Activated T-cell treated with anti-CD3 and anti-CD28 coated beads for 1 hour (primary cell): ENCODE measurements around the gene HSPB7.
"Not testable (repeated sequence)": the region's sequence is repeated elsewhere in the genome, so short reads cannot be mapped to it uniquely, and the experiment has no call there.

Experiments used
- DNase-seq: peaks from one replicate; pipeline ENCODE4 v3.0.0-alpha.2; 2020; ENCODE audit warnings: low read depth

Gene HSPB7

DNA sequence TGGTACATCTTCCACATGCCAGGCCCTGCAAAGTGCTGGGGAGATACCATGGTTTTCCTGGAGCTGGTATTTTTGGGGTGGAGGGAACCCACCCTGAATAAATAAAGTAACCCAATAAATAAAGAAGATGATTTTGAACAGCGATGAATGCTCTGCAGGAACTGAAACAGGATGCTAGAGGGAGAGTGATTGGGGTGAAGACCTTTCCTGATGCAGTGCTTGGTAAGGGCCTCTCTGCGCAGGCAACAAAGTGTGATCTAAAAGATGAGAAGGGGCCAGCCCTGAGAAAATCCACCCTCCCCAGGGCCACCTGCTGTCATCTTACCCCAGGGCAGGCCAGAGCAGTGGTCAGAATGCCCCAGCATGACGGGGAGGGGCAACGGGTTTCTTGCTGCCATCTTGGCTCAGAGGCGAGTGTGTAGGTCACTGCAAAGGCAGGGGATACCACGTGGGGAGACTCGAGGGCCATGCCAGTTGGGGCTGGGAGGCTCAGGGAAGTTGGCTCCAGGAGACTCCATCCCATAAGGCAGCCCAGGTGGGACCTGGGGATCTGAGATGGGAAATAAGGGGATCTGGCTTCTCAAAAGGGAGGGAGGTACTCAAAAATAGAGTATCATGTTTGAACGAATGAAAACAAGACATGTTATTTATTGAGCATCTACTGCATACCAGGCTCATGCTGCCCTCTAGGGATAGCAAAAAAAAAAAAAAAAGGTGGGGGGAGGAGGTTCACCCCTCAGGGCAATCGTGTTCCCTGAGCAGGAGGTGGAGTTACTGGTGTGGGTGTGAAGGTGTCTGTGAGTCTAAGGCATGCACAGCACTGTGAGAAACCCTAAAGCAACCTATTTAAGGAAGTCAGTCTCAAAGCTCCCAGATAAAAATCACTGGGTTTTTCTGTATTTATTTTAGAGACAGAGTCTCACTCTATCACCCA lies 11.0 kb downstream of the HSPB7 start:
- no peak for DNase-seq

DNA sequence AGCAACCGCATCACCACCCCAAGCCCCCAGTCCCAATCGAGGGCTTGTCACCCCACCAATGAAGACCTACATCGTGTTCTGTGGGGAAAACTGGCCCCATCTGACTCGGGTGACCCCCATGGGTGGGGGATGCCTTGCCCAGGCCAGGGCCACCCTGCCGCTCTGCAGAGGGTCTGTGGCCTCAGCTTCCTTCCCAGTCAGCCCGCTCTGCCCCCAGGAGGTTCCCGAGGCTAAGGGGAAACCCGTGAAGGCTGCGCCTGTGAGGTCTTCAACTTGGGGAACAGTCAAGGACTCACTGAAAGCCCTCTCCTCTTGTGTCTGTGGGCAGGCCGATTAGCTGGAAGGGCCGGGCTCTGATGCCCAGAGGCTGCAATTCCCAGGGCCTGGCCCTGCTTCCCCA lies 11.8 kb downstream of the HSPB7 start:
- DNase-seq: no peak

DNA sequence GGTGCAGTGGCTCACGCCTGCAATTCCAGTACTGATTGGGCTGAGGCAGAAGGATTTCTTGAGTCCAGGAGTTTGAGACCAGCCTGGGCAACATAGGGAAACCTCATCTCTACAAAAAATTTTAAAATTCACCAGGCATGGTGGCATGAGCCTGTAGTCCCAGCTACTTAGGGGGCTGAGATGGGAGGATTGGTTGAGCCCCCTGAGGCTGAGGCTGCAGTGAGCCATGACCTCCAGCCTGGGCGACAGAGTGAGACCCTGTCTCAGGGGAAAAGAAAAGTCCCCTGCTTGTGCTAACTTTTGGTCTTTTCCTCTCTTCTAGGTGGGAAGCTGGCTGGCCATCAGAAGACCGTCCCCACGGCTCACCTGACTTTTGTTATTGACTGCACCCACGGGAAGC lies 12.2 kb downstream of the HSPB7 start:
- DNase-seq: no peak

DNA sequence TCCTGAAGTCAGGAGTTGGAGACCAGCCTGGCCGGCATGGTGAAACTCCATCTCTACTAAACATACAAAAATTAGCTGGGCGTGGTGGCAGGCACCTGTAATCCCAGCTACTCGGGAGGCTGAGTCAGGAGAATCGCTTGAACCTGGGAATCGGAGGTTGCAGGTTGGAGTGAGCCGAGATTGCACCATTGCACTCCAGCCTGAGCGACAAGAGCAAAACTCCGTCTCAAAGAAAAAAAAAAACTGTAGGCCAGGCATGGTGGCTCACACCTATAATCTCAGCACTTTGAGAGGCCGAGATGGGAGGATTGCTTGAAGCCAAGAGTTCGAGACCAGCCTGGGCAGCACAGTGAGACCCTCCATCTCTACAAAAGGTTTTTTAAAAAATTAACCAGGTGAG lies 16.6 kb downstream of the HSPB7 start:
- not testable (repeated sequence) for DNase-seq

DNA sequence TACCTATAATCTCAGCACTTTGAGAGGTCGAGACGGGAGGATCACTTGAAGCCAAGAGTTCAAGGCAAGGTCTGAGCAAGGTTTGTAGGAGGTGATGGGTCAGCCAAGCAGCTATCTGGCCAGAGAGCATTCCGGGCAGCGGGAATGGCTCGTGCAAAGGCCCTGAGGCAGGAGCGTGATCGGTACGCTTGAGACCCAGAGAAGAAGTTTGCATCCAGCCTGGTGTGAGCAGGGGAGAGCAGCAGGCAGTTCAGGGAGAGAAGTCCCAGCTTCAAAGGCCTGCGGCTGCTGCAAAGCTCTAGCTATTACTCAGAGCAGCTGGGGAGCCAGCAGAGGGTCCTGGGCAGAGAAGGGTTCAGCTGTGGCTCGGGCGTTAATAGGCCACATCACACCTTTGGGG lies 18.9 kb downstream of the HSPB7 start:
- DNase-seq: no peak

DNA sequence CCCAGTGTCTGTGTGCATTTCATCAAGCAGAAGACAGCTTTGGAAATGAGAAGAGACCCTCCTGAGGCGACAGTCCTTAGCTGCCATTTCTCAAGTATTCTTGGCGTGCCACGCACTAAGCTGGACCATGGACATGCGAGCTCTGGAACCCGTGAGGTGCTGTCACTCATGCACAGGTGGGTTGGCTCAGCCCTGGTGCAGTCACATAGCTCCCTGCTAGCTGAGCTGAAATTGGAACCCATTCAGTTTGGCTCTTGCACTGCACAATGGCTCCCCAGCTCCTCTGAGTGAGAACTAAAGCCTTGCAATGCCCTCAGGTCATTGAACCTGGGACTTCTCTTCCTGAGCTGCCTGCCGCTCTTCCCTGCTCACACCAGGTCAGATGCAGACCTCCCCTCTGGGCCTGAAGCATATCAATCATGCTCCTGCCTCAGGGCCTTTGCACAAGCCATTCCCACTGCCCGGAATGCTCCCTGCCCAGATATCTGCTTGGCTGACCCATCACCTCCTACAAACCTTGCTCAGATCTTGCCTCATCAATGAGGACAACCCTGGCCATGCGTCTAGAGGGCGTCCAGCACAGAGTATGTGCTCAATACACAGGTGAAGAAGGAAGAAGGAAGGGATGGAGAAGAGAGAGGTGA lies 20.1 kb downstream of the HSPB7 start:
- DNase-seq: no peak

DNA sequence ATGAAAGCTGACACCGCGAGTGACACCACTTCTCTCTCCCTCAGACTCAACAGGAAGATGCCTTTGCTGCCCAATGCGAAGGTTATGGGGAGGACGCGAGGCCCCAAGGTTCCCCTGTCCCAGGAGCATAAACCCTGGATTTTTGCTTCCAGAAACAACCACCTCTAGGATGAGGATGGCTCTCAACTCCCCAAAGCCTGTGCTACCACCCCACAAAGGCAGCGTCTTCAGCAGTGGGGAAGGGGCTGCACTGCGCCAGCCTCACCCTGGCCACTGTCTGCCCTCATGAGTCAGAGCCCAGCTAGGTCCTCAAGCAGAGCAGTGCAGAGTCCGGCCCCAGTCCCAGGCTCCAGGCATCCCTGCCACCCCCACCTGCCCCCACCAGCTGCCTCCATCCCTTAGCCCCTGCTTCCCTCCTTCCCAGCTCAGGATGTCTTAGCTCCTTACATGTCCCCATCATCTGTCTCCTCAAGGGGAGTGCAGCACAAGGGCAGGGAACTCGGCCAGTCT lies 20.7 kb downstream of the HSPB7 start:
- DNase-seq: no peak

DNA sequence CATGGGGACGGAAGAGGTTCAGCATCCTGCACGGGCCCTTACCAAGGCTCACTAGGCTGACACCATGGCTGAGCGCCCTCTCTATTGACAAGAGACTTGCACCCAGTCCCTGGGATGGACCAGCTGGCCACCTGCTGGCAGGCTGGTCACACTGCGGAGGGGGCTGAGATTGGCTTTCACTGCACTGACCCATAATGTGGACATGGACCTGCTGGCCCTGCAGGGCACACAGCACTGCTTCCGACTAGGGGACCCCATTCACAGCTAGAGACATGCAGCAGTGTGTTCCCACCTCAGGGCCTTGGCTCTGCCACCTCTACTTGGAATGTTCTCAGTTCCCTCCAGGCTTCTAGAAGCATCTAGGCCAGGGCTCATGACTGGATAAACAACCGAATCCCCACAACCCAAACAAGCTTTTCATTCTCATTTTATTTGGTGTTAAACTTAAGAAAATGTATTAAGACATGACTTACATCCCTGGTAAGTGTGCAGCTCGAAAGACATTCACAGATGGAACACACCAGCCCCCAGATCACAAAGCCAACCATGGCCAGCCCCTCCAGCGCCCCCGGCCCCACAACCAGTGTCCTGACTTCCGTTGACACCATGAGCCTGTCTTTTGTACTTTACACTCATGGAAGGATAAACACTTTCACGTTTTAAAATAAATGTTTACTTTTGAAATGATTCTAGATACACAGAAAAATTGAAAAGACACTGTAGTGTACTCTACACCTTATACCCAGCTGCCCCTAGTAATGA lies 23.1 kb downstream of the HSPB7 start:
- DNase-seq: peak; percentile 11

DNA sequence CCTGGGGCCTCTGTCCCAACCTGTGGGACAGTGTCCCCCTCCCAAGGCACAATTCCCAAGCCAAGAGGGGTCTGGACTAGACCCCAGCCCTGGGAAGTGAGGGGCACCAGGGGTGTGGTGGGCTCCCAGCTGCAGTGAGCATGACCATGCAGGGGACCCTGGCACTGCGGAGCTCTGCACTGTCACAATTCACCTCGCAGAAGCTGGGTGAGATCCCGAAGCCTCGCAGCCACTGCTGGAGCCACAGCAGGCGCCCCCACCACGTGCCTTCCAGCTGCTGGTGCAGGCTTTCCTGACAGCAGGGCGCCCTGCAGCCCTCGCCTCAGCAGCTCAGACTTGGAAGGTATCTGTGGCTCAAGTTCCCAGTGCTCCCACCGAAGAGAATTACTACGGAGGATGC lies 23.8 kb downstream of the HSPB7 start:
- no peak for DNase-seq

DNA sequence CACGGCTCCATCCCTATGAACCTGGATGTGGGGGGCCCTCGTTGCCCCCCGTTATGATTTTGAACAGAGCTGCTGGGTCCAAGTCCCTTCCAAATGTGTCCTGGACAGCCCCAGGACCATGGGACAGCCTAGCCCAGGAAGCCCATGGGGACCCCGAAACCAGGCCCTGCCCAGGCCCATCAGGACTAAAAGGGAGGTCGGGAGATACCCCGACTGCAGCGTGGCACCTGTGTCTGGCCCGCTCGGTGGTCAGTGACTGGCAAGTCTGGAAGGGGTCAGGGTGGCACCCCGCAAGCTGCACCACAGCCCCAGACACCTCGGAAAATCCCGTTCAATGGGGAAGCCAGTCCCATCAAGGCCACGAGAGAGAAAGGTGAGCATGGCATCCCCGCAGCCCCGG lies 24.2 kb downstream of the HSPB7 start:
- DNase-seq: no peak

DNA sequence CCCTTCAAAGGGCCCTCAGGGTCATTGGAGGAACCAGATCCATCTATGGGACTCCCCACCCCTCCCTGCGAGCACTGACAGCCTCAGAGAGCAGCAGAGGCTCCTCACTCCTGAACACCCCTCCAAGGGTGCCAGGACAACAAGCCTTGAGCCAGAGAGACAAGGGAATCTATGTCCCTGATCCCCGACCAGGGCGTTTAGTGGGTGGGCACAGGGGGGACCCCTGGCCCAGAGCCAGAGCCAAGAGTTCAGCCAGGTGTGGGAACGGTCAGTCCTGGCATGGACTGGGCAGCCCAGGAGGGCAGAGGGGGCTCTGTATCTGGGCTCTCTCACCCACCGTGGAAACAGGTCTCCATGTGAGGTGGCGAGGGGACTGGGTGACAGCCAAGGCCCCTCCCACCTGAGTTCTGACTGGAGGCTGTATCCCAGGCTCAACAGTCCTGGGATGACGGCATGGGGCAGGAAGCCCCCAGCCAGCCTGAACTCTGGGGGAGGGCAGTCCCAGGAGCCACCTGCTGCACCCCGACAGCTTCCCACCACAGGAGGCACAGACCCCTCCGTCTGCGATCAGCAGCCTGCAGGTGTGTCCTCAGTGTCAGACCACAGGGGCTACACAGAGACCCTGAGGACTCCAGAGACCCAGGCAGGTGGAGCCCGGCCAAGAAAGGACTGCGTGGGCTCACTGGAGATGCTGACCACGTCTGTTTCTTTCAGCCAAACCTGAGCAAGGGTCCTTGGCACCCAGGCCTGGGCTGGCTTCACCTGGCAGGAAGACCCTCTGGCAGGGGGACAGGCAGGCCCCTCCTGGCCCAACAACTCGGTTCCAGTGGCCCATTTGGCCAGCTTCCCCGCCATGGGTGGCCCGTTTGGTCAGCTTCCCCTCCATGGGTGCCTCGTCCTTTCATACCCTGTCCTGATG lies 25.0 kb downstream of the HSPB7 start:
- DNase-seq: no peak

DNA sequence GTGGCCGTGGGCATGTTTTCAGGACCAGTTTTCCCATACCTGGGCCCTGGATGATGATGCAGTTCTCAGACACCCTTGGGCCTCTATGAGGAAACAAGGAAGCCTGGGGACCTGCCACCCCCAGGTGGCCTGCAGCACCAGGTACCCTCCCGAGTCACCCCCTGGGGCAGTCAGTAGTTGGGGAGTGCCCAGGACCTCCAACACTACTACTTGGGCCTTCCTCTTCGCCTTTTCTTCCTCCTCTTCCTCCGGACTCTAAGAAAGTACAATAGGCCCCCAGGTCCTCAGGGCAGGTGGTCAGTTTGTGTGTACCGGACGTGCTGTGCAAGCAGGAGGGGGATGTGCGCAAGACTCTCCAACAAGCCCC lies 25.7 kb downstream of the HSPB7 start:
- DNase-seq: no peak

DNA sequence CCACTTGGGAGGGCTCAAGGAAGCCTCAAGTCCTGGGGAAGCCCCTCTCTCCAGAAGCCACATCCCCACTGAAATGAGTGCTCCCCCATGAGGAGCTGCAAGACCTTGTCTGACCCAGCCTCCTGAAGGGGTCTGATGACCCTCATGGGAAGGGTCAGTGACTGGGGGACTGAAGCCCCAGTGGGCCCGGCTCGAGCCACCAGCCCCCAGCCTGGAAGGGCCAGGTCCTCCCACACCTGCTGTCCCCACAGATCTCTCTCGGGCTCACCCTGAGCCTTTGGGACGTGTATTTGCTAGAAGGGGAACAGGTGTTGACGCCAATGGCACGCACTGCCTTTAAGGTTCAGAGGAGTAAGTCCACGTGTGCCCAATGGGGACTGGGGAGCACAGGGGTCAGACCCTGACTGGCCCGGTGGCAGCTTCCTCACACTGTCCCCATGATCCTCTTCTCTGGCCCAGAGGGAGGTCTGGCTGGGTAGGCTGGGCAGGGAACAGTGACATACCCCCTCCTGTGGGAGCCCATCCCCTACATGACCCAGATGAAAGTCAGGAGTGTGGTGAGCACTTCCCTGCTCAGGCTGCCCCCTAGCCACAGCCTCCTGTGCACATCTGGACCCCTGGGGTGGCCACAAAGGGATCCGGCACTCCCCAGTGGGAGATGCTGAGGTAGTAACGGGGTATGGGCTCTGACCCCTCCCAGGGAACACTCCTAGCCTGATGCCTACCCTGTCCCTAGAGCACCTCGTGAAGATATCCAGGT lies 26.2 kb downstream of the HSPB7 start:
- no peak for DNase-seq

DNA sequence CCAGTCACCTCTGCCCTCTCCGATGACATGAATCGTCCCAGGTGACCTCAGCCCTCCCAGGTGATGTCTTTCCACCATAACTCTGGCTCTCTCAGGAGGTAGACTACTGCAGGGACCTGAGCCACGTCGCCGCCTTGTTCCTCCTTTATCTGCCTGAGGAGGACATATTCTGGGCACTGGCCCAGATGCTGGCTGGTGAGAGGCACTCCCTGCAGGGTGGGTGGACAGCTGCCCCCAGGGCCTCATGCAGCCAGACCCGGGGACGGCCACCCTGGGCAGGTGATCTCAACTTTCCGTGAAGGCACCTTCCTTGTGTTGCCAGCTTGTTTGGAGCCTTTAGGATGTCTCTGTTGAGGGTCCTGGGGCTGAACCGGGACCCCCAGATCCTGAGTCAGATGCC lies 28.1 kb downstream of the HSPB7 start:
- no peak for DNase-seq

DNA sequence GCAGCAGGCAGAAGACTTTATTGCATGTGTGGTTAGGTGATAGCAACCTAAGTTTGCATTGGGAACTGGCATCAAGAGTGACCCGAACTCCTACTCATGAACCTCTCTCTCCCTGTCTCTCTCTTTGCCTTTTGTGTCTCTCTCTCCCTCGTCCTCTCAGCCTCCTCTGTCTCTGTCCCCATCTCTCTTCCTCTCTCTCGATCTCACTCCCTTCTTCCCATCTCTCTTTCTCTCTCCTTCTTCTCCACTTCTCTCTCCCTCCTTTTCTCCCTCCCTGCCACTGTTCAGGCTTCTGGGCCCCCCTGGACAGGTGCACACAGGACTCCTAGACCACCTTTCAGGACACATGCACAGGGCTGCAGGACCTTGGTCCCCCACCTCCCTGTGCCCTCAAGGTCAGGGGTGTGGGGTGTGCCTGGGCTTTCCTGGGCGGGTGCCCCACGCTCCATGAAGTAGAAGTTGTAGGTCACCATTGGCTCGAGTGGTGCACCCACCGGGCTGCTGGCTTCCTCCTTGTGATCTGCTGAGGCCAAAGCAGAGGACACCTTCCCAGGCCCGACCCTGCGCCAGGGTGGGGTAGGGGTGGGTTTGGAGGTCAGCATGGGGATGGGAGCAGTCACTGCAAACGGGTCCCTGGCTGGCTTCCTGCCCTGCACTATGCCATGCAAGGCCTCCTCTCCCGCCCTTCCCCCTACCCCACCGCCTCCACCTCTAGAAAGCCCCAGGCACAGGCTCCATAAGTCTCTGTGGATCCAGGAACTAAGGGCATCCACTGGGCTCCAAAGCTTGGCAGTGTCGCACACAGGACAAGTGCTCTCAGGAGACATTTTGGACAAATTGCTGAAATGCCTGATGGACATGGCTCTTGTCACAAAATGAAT lies 28.7 kb downstream of the HSPB7 start:
- DNase-seq: no peak

DNA sequence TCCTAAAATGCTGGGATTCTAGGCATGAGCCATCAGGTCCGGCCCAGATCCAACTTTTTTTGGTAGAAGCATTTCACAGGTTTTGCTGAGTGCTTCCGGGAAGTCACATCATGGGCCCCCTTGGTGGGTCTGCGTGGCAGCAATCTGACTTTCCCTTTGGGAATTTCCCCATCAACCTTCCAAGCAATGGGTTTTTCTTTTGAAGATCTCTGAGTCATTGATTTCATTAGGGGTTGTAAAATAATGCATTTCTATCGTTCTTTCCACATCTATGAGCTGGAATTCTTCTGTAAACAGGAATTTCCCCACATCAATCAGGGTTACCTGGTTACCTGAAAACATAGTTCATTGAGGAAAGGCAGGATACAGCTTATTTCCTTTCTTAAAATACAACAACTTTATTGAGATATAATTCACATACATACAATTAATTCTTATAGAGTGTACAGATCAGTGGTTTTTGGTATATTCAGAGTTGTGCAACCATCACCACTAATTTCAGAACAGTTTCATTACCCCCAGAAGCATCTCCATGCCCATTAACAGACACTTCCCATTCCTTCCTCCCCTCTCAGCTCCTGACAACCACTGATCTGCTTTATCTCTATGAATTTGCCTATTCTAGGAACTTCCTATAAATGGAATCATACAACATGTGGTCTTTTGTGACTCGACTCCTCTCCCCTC lies 32.1 kb downstream of the HSPB7 start:
- no peak for DNase-seq

DNA sequence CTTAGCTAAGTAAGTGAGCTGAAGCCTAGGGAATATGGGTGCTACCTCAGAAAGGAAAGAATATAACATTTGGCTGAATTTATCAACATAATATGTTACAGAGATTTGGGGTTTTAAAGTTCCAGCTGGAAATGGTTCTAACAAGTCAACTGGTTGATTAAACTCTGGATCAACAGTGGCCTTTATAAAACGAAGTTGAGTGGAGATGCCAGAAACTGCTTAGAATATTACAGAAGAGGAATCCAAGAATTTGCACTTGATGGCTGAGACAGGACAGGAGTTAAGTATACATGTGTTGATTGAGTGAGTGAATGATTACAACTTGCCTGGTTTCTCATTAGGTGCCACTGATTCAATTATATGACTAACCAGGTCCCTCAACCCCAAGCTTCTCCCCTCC lies 34.6 kb downstream of the HSPB7 start:
- no peak for DNase-seq

DNA sequence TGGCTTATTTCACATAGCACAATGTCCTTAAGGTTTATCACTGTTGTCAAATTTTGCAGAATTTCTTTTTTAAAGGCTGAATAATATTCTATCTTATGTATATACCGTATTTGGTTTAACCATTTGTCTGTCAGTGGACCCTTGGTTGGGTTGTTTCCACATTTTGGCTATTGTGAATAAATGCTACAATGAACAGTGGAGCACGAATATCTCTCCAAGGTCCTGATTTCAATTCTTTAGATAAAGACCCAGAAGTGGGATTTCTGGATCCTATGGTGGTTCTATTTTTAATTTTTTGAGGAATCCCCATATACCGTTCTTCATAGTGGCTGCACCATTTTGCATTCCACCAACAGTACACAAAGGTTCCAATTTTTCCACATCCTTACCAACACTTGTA lies 36.2 kb downstream of the HSPB7 start:
- DNase-seq: no peak

DNA sequence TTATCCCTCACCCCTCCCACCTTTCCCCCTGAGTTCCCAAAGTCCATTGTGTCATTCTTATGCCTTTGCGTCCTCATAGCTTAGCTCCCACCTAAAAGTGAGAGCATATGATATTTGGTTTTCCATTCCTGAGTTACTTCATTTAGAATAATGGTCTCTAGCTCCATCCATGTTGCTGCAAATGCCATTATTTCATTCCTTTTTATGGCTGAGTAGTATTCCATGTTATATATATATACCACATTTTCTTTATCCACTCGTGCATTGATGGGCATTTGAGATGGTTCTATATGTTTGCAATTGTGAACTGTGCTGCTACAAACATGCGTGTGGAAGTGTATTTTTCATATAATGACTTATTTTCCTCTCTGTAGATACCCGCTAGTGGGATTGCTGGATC lies 39.9 kb downstream of the HSPB7 start:
- DNase-seq: not testable (repeated sequence)
